Mesothelial cell of epicardium (in vitro differentiated cells): ENCODE results near the gene FRS3. TPM values are rescaled to one million over a fixed set of nuclear protein-coding genes. Genes with fewer than 3 reads are reported as not detected.

Experiments
- DNase-seq, 2 experiments: peaks; one replicate each; pipeline ENCODE4 v3.0.0; 2021; ENCODE audit warnings: low spot score in 2 of 2; ENCODE audit not compliant: unreplicated experiment in 2 of 2
- H3K27ac Mint-ChIP-seq: 2 replicates; pipeline ENCODE4 v1.8.0; 2021; ENCODE audit warnings: mixed read lengths
- H3K27me3 Mint-ChIP-seq: 2 replicates; pipeline ENCODE4 v1.8.0; 2021; ENCODE audit warnings: low read depth, mixed read lengths
- H3K36me3 Mint-ChIP-seq: 2 replicates; pipeline ENCODE4 v1.8.0; 2021; ENCODE audit warnings: mixed read lengths
- H3K4me1 Mint-ChIP-seq: 2 replicates; pipeline ENCODE4 v1.8.0; 2021; ENCODE audit warnings: mixed read lengths
- H3K4me3 Mint-ChIP-seq: 2 replicates; pipeline ENCODE4 v1.8.0; 2021; ENCODE audit warnings: mild to moderate bottlenecking, moderate library complexity, mixed read lengths
- H3K9me3 Mint-ChIP-seq: 2 replicates; pipeline ENCODE4 v1.8.0; 2021; ENCODE audit warnings: mixed read lengths
- total RNA-seq: library from RNA; stranded (reverse); gene quantifications from 3 replicates; pipeline ENCODE4 v1.2.1, GENCODE V29; 2021
- TF ChIP-seq, protein P1 (sequence below): fragments of 200-600 bp; sonication (generic); IDR thresholded peaks from one replicate; pipeline ENCODE4 v1.5.0; 2021; ENCODE audit warnings: antibody characterized with exemption; ENCODE audit not compliant: unreplicated experiment

Gene FRS3
- total RNA-seq, 1 donor from 2014 or later, result 6.8 TPM

DNA sequence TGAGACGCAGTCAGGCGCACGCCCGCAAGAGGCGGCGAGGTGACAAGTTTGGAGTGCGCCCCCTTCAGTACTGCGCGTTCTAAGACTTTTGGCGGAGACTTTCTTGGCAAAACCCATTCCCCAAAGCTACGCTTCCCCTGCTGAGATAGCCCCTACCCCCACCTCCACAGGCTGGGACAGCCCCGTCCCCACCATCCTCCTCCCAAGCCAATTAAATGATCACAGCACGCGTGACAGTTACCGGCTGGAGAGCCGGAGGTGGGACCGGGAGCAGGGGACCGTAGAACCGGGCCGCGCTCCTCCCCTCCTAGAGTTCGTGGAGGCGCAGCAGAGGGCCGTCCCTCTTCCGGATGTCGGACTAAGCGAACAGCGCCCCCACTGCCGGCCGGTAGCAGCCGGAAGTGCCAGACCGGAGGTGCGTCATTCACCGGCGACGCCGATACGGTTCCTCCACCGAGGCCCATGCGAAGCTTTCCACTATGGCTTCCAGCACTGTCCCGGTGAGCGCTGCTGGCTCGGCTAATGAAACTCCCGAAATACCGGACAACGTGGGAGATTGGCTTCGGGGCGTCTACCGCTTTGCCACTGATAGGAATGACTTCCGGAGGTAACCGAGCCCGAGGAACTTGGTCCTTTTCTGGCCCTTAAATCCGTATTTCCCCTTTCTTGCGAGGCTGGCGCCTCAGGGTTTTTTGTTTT, 7.7 kb upstream of the FRS3 start, which contains the start of gene TOMM6:
Gene TOMM6, plus strand, starts transcription at position 476 of the 699 bp plus-strand sequence. Its CDS starts 4 bp downstream, at position 480.
- Mint-ChIP-seq H3K36me3 (peaks cover 4% of the 10 kb centered on the region), H3K9me3 (no peaks in the 10 kb centered on the region), H3K4me3 (peak within 1 kb of the TSS; percentile 96), H3K27ac (peak within 1 kb of the TSS; percentile 99), H3K4me1 (peaks cover 23% of the 10 kb centered on the region), H3K27me3 (peaks cover 6% of the 10 kb centered on the region)
- TF ChIP-seq, protein P1, sequence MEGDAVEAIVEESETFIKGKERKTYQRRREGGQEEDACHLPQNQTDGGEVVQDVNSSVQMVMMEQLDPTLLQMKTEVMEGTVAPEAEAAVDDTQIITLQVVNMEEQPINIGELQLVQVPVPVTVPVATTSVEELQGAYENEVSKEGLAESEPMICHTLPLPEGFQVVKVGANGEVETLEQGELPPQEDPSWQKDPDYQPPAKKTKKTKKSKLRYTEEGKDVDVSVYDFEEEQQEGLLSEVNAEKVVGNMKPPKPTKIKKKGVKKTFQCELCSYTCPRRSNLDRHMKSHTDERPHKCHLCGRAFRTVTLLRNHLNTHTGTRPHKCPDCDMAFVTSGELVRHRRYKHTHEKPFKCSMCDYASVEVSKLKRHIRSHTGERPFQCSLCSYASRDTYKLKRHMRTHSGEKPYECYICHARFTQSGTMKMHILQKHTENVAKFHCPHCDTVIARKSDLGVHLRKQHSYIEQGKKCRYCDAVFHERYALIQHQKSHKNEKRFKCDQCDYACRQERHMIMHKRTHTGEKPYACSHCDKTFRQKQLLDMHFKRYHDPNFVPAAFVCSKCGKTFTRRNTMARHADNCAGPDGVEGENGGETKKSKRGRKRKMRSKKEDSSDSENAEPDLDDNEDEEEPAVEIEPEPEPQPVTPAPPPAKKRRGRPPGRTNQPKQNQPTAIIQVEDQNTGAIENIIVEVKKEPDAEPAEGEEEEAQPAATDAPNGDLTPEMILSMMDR, result peak; percentile 99
- peak; percentile 95 to 97 for DNase-seq

DNA sequence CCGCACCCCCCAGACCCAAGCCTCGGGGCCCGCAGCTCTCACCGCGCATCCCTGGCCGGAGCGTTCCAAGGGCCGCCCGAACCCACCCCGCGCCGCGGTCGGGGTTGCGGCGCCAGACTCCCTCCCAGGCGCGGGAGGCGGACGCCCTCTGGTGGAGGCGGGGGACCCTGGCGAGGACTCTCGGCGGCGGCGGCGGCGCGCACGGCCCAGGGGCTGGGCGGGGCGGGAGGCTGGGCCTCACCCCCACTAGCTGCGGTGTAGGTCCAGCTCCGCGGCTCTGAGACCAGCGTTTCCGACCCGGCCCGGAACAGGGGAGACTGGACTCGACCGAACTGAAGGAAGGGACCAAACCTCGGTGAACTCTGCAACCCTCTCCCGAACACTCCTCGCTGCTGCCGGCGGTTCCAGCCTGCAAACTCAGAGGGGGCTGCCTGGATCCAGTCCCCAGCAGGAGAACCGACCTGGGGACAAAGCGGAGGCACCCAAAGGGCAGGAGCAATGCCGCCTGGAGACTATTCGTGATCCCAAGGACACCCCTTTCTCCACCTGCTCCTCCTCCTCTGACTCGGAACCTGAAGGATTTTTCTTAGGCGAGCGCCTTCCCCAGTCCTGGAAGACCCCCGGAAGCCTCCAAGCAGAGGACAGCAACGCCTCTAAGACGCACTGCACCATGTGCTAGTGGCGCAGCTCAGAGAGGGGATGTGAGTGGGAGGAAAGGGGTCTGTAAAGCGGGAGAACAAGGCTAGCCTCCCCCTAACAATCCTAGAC, 6.9 kb upstream of the FRS3 start:
- Mint-ChIP-seq H3K4me1 (peaks cover 26% of the 10 kb centered on the region), H3K27me3 (peaks cover 8% of the 10 kb centered on the region), H3K27ac (peak overlapping the region; percentile 99), H3K36me3 (peaks cover 4% of the 10 kb centered on the region), H3K4me3 (peak overlapping the region; percentile 96), H3K9me3 (no peaks in the 10 kb centered on the region)
- peak; percentile 85 to 94 for DNase-seq
- TF ChIP-seq, protein P1, result peak; percentile 70

DNA sequence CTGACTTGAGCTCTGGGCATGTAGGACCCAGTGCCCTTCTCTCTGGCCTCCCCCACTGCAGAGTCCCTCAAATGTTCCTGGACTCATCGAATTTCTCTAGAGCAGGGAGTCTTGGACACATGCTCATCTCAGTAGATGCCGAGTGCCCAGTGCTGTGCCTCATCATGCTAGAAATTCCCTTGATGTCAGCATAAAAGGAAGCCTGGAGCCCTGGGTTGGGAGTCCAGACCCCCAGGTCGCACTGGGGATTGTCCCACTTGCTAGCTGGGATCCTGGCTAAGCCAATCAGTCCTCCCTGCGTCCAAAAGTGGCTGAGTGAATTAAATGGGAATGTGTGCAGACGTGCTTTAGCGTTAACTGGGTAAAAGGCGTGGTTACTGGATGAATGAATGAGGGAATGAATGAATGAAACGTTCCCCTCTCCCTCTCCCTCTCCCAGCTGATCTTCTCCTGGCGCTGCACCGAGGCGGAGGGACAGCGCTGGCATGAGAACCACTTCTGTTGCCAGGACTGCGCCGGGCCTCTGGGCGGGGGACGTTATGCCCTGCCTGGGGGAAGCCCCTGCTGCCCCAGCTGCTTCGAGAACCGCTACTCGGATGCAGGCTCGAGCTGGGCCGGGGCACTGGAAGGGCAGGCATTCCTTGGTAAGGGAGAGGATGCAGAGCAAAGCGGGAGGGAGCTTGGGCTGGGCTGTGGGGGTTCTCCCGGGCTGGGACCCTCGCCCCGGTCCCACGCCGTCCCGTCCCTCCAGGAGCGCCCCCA, 6.2 kb upstream of the FRS3 start:
- no peak for DNase-seq
- Mint-ChIP-seq H3K36me3 (peaks cover 4% of the 10 kb centered on the region), H3K27me3 (peaks cover 11% of the 10 kb centered on the region), H3K4me3 (peak overlapping the region; percentile 64), H3K27ac (peak overlapping the region; percentile 61), H3K9me3 (no peaks in the 10 kb centered on the region), H3K4me1 (peaks cover 33% of the 10 kb centered on the region)
- TF ChIP-seq, protein P1, result no peak

DNA sequence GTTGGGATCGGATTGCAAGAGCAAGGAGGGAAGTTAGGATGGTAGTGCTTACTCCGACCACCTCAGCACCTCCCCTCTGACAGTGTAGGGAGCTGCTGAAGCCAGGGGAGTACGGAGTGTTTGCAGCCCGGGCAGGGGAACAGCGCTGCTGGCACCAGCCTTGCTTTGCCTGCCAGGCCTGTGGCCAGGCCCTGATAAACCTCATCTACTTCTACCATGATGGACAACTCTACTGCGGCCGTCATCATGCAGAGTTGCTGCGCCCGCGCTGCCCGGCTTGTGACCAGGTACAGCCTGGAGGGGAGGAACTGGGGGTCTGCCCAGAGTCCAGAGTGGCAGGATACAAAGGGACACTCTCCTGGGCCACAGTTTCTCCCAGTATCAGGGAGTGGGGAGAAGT, 5.6 kb upstream of the FRS3 start:
- Mint-ChIP-seq H3K27me3 (peaks cover 11% of the 10 kb centered on the region), H3K27ac (no peak overlapping the region), H3K4me1 (peaks cover 33% of the 10 kb centered on the region), H3K36me3 (peaks cover 4% of the 10 kb centered on the region), H3K4me3 (peak overlapping the region; percentile 64), H3K9me3 (no peaks in the 10 kb centered on the region)
- TF ChIP-seq, protein P1, result no peak
- no peak for DNase-seq

DNA sequence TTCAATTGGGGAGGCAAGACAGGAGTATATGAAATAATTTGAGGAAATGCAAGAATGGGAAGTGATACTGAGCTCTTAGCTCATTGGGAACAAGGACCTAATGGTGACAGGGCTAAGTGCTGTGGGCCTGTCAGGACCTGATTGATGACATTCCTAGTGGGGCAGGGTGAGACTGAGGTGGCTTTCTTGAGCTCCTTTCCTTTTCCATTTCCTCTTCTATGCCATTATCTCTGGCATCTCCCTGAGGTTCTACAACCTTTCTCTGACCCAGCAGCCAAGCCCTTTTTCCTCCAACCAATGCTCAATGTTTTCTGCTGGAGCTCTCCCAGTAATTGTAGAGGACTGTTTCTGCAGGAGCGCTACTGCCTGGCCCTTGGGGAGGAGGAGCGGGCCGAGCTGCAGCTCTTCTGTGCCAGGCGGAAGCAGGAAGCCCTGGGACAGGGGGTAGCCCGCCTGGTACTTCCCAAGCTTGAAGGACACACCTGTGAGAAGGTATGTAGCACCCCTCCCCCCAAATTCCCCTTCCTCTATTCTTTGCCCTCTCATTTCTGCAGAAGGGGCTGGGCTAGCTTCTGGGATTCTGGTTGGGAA, 5.0 kb upstream of the FRS3 start:
- no peaks in the 10 kb centered on the region for H3K9me3 Mint-ChIP-seq
- no peak for DNase-seq
- TF ChIP-seq, protein P1, result no peak
- H3K27ac Mint-ChIP-seq, result no peak overlapping the region
- H3K4me1 Mint-ChIP-seq, result peaks cover 33% of the 10 kb centered on the region
- H3K36me3 Mint-ChIP-seq, result peaks cover 3% of the 10 kb centered on the region
- peaks cover 11% of the 10 kb centered on the region for H3K27me3 Mint-ChIP-seq
- no peak overlapping the region for H3K4me3 Mint-ChIP-seq
